AG04450 (cell line): ENCODE measurements around the gene UBAP1L. TPM values are rescaled to one million over a fixed set of nuclear protein-coding genes. Genes with fewer than 3 reads are reported as not detected.

Experiments
- CTCF ChIA-PET: fragments of 300-600, 350-600 bp; formaldehyde crosslinking; extraction: SDS; loops from one replicate; lab custom pipeline; 2022; ENCODE audit warnings: antibody characterized with exemption, inconsistent platforms; lab: Charles Lee
- POLR2A ChIA-PET: fragments of 350-600 bp; formaldehyde crosslinking; extraction: SDS; loops from one replicate; lab custom pipeline; 2021; ENCODE audit warnings: antibody characterized with exemption, inconsistent platforms; lab: Yijun Ruan, JAX
- DNase-seq: peaks from one replicate; pipeline ENCODE4 v3.0.0-alpha.2; 2011; ENCODE audit warnings: low read depth, low spot score
- H3K27ac ChIP-seq: one replicate; pipeline ENCODE4 v1.5.1; 2012; ENCODE audit warnings: low read depth, low read length, control low read depth
- H3K27me3 ChIP-seq: one replicate; pipeline ENCODE4 v1.6.0; 2012; ENCODE audit warnings: low read length; ENCODE audit not compliant: control insufficient read depth, insufficient read depth
- H3K4me3 ChIP-seq: 2 replicates; pipeline ENCODE4 v1.5.1; 2011; ENCODE audit warnings: mild to moderate bottlenecking, low read depth, low read length, control low read depth
- H3K9me3 ChIP-seq: 2 replicates; pipeline ENCODE4 v1.5.1; 2012; ENCODE audit warnings: low read length; ENCODE audit not compliant: control insufficient read depth, insufficient read depth
- CTCF ChIP-seq: IDR thresholded peaks from 2 replicates; pipeline ENCODE4 v1.5.1; 2011; ENCODE audit warnings: low read depth, low read length, control low read depth, inconsistent platforms
- polyA plus RNA-seq: library from polyadenylated mRNA; depleted of rRNA; stranded (reverse); fragments of >200 nt; gene quantifications from 2 replicates; pipeline ENCODE4 v1.2.3, GENCODE V29; 2011

Gene UBAP1L
- polyA plus RNA-seq, 1 experiment, result 0.46 TPM

- no peak for TF ChIP-seq CTCF
- peaks cover 7% of the 10 kb centered on the region; the same call in 1 of the 2 replicates for H3K9me3 ChIP-seq
- no peak overlapping the region for H3K27ac ChIP-seq
- ChIA-PET CTCF (interaction anchor here (1.0 to 1.2 kb wide), 3 partner anchors 10 to 29 kb away, joined by 3 to 4 read pairs (median 4); no protein-coding TSS in a partner anchor), POLR2A (no interaction called here)
- H3K27me3 ChIP-seq, result no peaks in the 10 kb centered on the region
- no peak for DNase-seq
- H3K4me3 ChIP-seq, result no peak overlapping the region
These were observed 42.4 kb downstream of the UBAP1L start for GRCh38 chr15:65072617-65073016.

GRCh38 chr15:65072027-65072426 is 43.0 kb downstream of the UBAP1L start:
- TF ChIP-seq CTCF, result no peak
- CTCF ChIA-PET, result interaction anchor here (1.0 to 1.2 kb wide), 2 partner anchors 18 to 29 kb away, joined by 4 read pairs; no protein-coding TSS in a partner anchor
- POLR2A ChIA-PET, result no interaction called here
- Histone ChIP-seq H3K9me3 (peaks cover 3% of the 10 kb centered on the region; the same call in 1 of the 2 replicates), H3K27me3 (peaks cover 3% of the 10 kb centered on the region), H3K27ac (no peak overlapping the region), H3K4me3 (no peak overlapping the region)
- no peak for DNase-seq

GRCh38 chr15:65071381-65071811 is 43.6 kb downstream of the UBAP1L start:
- CTCF ChIA-PET, result no interaction called here
- DNase-seq, result no peak
- POLR2A ChIA-PET, result no interaction called here
- TF ChIP-seq CTCF, result no peak
- H3K27me3 ChIP-seq, result peaks cover 3% of the 10 kb centered on the region
- peak overlapping the region; percentile 11 for H3K27ac ChIP-seq
- no peaks in the 10 kb centered on the region for H3K9me3 ChIP-seq
- H3K4me3 ChIP-seq, result no peak overlapping the region

- Histone ChIP-seq H3K27ac (peak overlapping the region; percentile 90), H3K9me3 (no peaks in the 10 kb centered on the region), H3K27me3 (peaks cover 7% of the 10 kb centered on the region), H3K4me3 (no peak overlapping the region)
- ChIA-PET CTCF (interaction anchor here (0.5 to 4.1 kb wide), 11 partner anchors 8 to 130 kb away, joined by 3 to 27 read pairs (median 4); no protein-coding TSS in a partner anchor), POLR2A (interaction anchor here (0.6 to 2.9 kb wide), 14 partner anchors 9 to 235 kb away, joined by 3 to 32 read pairs (median 7); partner anchors contain the start of genes RNU5B-1, SLC51B and SPG21)
- DNase-seq, result no peak
- TF ChIP-seq CTCF, result no peak
These were observed 45.0 kb downstream of the UBAP1L start for GRCh38 chr15:65069779-65070546.

GRCh38 chr15:65069179-65069578 is 45.8 kb downstream of the UBAP1L start:
- no peak for TF ChIP-seq CTCF
- ChIA-PET CTCF (interaction anchor here (0.6 to 4.1 kb wide), 10 partner anchors 9 to 35 kb away, joined by 3 to 27 read pairs (median 4); no protein-coding TSS in a partner anchor), POLR2A (interaction anchor here (0.6 to 2.9 kb wide), 16 partner anchors 10 to 822 kb away, joined by 3 to 32 read pairs (median 6); partner anchors contain the start of genes RNU5B-1, SLC51B and SPG21)
- DNase-seq, result peak; percentile 99
- Histone ChIP-seq H3K4me3 (no peak overlapping the region), H3K27ac (peak overlapping the region; percentile 91), H3K9me3 (no peaks in the 10 kb centered on the region), H3K27me3 (peaks cover 9% of the 10 kb centered on the region)
